ENCODE measurements around the gene SPEG. TPM values are rescaled to one million over a fixed set of nuclear protein-coding genes. Genes with fewer than 3 reads are reported as not detected.

Gene SPEG
- total and polyA plus RNA-seq, 2 donors = 1.3 to 19.8 TPM

DNA sequence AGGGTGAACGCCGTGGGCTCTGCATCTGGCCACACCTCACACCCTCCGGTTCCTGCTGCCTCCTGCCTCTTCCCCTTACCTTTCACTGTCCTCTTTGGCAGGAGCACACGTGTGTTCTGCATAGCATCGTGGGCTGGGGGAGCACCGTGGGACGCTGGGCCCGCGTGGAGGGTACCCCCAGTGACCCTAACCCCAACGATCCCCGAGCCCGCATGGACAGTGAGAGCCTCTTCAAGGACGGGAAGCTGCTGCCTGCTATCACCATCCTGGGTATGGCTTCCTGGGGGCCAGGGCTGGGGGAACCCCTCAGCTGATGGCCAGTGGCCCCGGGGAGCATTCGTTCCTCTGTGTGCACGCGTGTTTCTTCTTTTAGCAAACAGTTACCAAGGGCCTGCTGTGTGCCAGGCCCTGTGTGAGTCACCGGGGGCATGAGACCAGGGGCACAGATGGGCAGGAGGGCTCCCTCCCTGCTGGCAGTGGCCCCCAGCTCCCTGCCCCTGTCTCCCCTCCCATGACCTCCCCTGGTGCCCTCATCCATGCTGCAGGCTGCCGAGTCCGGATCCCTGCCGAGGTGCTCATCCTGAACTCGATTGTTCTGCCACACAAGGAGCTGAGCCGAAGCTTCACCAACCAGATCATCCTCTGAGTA is 71.6 kb downstream of the SPEG start:
- peaks cover 15 to 34% of the 10 kb centered on the region in 2 donors for H3K27me3 ChIP-seq (ENCODE audit: control insufficient read depth in 2 of 2, insufficient read depth in 1 of 2, low read length in 1 of 2)
- no peak overlapping the region for H3K4me3 ChIP-seq (ENCODE audit: low read length in 2 of 2)
- H3K9me3 ChIP-seq (ENCODE audit: control insufficient read depth in 2 of 2, insufficient read depth in 1 of 2, low read length in 1 of 2) = peaks cover 2 to 7% of the 10 kb centered on the region in 2 donors
- peaks cover 3 to 23% of the 10 kb centered on the region in 2 donors for H3K36me3 ChIP-seq (ENCODE audit: control insufficient read depth in 2 of 2, insufficient read depth in 2 of 2, low read length in 1 of 2)
- no peak for DNase-seq (ENCODE audit: low read depth in 6 of 9, low spot score in 9 of 9)
- H3K27ac ChIP-seq (ENCODE audit: low read depth in 1 of 2, low read length in 1 of 2) = no peak overlapping the region
- peaks cover 0 to 16% of the 10 kb centered on the region in 2 donors for H3K4me1 ChIP-seq (ENCODE audit: control insufficient read depth in 2 of 2, insufficient read depth in 2 of 2, low read length in 2 of 2)
- WGBS = 97% methylated on average over 23 of the region's 23 CpGs

DNA sequence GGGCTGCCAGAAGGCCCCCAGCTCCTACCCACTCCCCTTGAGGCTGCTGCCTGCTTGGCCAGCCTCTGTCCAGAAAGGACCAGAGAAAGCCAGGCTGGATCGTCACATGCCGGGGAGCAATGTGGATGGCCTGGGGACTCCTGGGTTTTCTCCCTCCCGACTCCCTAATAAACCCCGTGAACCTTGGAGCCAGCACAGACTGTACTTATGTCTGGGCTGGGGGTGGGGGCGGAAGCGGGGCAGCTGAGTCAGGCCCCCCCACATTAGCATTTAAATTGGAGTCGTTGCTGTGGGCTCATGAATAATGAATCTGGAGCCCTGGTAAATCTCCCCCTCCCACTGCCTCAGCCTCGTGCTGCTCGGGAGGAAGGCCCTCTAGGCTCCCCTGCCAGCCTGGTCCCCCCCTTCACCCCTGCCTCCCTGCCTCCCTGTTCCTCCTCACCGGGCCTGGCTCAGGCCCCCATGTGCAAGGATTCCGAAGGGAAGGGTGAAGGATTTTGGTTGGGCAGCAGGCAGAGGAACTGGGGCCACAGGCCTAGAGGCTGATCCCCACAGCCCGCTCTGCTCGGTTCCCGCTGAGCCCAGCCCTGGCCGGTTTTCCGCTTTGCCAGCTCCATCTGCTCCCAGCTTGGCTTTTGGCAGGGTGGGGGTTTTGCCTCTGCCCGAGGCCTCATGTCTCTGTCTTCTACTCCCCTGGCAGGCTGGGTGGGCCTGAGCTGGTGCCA is 72.3 kb downstream of the SPEG start:
- Histone ChIP-seq H3K9me3 (ENCODE audit: control insufficient read depth in 2 of 2, insufficient read depth in 1 of 2, low read length in 1 of 2) (peaks cover 2 to 7% of the 10 kb centered on the region in 2 donors), H3K4me1 (ENCODE audit: control insufficient read depth in 2 of 2, insufficient read depth in 2 of 2, low read length in 2 of 2) (peaks cover 0 to 16% of the 10 kb centered on the region in 2 donors), H3K4me3 (ENCODE audit: low read length in 2 of 2) (no peak overlapping the region), H3K36me3 (ENCODE audit: control insufficient read depth in 2 of 2, insufficient read depth in 2 of 2, low read length in 1 of 2) (peaks cover 3 to 23% of the 10 kb centered on the region in 2 donors), H3K27me3 (ENCODE audit: control insufficient read depth in 2 of 2, insufficient read depth in 1 of 2, low read length in 1 of 2) (peaks cover 21 to 40% of the 10 kb centered on the region in 2 donors), H3K27ac (ENCODE audit: low read depth in 1 of 2, low read length in 1 of 2) (no peak overlapping the region)
- WGBS = 94% methylated on average over 17 of the region's 17 CpGs
- DNase-seq (ENCODE audit: low read depth in 6 of 9, low spot score in 9 of 9) = no peak

DNA sequence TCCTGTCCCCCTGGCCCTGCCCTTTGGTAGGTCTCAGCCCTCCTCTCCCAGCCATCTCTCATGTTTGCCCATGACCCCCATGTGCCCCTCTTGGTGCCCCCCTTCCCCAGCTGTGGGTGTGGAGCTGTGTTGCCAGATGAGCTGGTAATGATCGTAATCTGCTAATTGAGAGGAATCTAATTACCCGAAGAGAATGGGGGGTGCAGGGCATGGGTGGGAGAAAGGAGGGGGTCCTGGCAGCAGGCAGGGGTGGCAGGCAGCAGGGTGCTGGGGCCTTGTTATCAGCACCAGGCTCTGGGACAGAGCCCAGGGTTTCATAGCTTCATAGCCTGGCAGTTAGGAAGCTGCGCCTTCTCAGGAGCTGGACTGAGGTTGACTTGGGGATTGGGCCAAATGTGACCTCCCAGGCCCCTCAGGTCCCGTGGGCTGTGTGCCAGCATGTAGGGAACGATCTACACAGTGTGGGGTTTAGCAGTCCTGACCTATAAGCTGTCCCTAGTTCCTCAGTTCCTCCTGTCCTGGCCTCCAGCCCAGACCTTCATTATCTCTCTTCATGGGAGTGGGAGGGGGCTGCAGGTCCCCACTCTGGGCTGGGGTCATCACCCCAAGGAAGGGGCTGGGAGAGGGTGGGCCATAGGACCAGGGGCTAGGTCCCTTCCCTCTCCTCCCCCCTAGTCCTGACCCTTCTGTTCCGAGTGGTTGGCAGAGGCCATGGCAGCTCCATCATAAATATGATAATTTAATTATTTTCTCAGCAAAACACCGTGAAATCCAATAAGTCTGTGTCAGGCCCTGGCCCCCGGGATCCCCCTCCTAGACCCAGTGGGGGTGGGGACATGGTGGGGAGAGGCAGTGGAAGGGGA is 73.2 kb downstream of the SPEG start:
- Histone ChIP-seq H3K27ac (ENCODE audit: low read depth in 1 of 2, low read length in 1 of 2) (no peak overlapping the region), H3K9me3 (ENCODE audit: control insufficient read depth in 2 of 2, insufficient read depth in 1 of 2, low read length in 1 of 2) (peaks cover 2 to 7% of the 10 kb centered on the region in 2 donors), H3K36me3 (ENCODE audit: control insufficient read depth in 2 of 2, insufficient read depth in 2 of 2, low read length in 1 of 2) (peaks cover 3 to 23% of the 10 kb centered on the region in 2 donors), H3K4me1 (ENCODE audit: control insufficient read depth in 2 of 2, insufficient read depth in 2 of 2, low read length in 2 of 2) (peaks cover 0 to 17% of the 10 kb centered on the region in 2 donors), H3K27me3 (ENCODE audit: control insufficient read depth in 2 of 2, insufficient read depth in 1 of 2, low read length in 1 of 2) (peaks cover 29 to 49% of the 10 kb centered on the region in 2 donors), H3K4me3 (ENCODE audit: low read length in 2 of 2) (no peak overlapping the region)
- 90% methylated on average over 8 of the region's 8 CpGs for WGBS
- no peak for DNase-seq (ENCODE audit: low read depth in 6 of 9, low spot score in 9 of 9)

DNA sequence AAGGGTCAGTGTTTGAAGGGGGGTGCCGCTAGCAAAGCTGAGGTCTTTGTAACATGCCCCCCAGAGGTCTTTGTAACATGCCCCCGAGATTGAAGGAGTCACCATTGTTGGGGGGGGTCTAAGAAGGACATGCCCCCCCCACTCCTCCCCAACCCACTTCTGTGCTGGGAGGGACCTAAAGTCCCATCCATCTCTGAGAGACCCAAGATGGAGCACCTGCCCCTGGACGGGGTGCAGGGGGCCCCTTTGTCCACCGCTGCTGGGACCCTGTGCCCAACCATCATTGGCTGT is 73.7 kb downstream of the SPEG start:
- Histone ChIP-seq H3K36me3 (ENCODE audit: control insufficient read depth in 2 of 2, insufficient read depth in 2 of 2, low read length in 1 of 2) (peaks cover 3 to 23% of the 10 kb centered on the region in 2 donors), H3K4me1 (ENCODE audit: control insufficient read depth in 2 of 2, insufficient read depth in 2 of 2, low read length in 2 of 2) (peaks cover 0 to 22% of the 10 kb centered on the region in 2 donors), H3K27me3 (ENCODE audit: control insufficient read depth in 2 of 2, insufficient read depth in 1 of 2, low read length in 1 of 2) (peaks cover 34 to 55% of the 10 kb centered on the region in 2 donors)

DNA sequence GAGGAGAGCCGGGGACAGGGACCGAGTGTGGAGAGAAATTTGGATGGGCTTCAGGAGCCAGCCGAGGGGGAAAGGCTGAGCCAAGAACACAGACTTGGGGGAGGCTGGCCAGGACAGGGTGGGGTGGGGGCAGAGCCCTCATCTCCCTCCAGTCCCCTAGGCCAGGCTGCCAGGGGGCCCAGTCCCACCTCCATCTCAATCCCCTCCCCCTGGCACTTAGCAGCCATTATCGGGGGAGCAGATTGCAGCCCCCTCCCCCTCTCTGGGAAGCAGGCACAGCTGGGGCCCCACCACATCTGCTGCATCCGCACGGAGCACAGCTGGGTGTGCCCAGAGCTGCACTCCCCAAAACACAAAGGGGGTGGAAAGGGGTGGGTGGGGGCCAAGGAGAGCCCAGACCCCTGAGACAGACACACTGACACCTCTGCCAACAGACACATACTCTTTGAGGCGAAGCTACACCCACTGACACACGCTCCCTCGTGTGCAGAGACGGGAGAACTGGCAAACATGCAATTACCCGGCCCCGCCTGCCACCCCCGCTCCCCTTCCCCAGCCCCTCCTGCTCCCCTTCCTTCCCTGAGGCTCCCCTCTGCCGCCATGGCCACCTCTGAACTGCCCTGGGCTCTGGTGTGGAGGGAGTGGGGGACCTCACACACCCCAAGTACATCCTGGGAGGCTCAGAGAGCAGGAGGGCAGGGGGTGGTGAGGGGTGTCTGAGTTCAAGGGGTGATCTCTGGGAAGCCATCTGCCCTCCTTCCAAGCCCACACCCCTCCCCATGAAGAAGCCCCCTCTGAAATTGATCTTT is 74.5 kb downstream of the SPEG start:
- WGBS = 20% methylated on average over 14 of the region's 14 CpGs
- Histone ChIP-seq H3K36me3 (ENCODE audit: control insufficient read depth in 2 of 2, insufficient read depth in 2 of 2, low read length in 1 of 2) (peaks cover 0 to 23% of the 10 kb centered on the region in 2 donors), H3K4me1 (ENCODE audit: control insufficient read depth in 2 of 2, insufficient read depth in 2 of 2, low read length in 2 of 2) (peaks cover 0 to 29% of the 10 kb centered on the region in 2 donors), H3K27me3 (ENCODE audit: control insufficient read depth in 2 of 2, insufficient read depth in 1 of 2, low read length in 1 of 2) (peaks cover 40 to 62% of the 10 kb centered on the region in 2 donors), H3K27ac (ENCODE audit: low read depth in 1 of 2, low read length in 1 of 2) (no peak overlapping the region), H3K9me3 (ENCODE audit: control insufficient read depth in 2 of 2, insufficient read depth in 1 of 2, low read length in 1 of 2) (peaks cover 2 to 7% of the 10 kb centered on the region in 2 donors), H3K4me3 (ENCODE audit: low read length in 2 of 2) (no peak overlapping the region)
- DNase-seq (ENCODE audit: low read depth in 6 of 9, low spot score in 9 of 9) = no peak

More for the DNA sequence above, 73.7 kb downstream of the SPEG start:
- WGBS = 86% methylated on average over 4 of the region's 4 CpGs
- no peak overlapping the region for H3K27ac ChIP-seq (ENCODE audit: low read depth in 1 of 2, low read length in 1 of 2)
- DNase-seq (ENCODE audit: low read depth in 6 of 9, low spot score in 9 of 9) = no peak
- peaks cover 2 to 7% of the 10 kb centered on the region in 2 donors for H3K9me3 ChIP-seq (ENCODE audit: control insufficient read depth in 2 of 2, insufficient read depth in 1 of 2, low read length in 1 of 2)
- H3K4me3 ChIP-seq (ENCODE audit: low read length in 2 of 2) = no peak overlapping the region

DNA sequence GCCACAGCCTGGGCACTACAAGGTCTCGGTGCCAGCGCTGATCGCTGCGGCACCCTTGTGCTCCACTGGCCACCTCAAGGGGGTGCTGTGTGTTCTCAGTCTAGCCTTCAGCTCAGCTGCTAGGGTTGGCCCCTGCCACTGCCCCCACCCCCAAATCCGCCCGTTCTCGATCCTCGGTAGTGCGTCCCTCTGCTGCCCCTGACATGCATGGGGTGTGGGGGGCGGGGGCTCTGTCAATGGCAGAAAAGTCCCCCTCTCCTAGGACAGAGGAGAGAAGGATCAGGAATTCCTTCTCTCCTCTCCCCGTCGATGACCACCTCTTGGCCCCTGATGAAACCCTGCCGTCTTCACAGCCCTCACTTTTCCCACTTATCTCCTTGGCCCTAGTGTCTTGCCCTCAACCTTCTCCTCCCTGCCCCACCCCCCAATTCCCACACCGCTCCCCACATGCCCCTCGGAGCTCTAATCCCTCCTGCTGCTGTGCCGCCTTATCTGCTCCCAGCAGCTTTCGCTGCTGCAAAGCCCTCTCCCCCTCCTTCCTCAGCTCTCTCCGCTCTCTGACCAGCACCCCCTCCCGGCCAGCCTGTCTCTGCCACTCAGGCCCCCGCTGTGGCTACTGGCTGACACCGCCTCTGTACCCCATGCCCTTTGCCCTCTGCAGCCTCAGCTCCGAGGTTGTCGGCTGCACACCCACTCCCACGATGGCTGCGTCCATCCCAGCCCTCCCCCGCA is 75.3 kb downstream of the SPEG start:
- Histone ChIP-seq H3K36me3 (ENCODE audit: control insufficient read depth in 2 of 2, insufficient read depth in 2 of 2, low read length in 1 of 2) (peaks cover 0 to 23% of the 10 kb centered on the region in 2 donors), H3K9me3 (ENCODE audit: control insufficient read depth in 2 of 2, insufficient read depth in 1 of 2, low read length in 1 of 2) (peaks cover 2 to 7% of the 10 kb centered on the region in 2 donors), H3K4me1 (ENCODE audit: control insufficient read depth in 2 of 2, insufficient read depth in 2 of 2, low read length in 2 of 2) (peaks cover 0 to 36% of the 10 kb centered on the region in 2 donors), H3K27ac (ENCODE audit: low read depth in 1 of 2, low read length in 1 of 2) (no peak overlapping the region), H3K27me3 (ENCODE audit: control insufficient read depth in 2 of 2, insufficient read depth in 1 of 2, low read length in 1 of 2) (peaks cover 47 to 70% of the 10 kb centered on the region in 2 donors), H3K4me3 (ENCODE audit: low read length in 2 of 2) (no peak overlapping the region)
- WGBS = 1% methylated on average over 26 of the region's 26 CpGs
- DNase-seq (ENCODE audit: low read depth in 6 of 9, low spot score in 9 of 9) = peak in 4 of 9 donors; percentile 27 to 64 (median 46)

DNA sequence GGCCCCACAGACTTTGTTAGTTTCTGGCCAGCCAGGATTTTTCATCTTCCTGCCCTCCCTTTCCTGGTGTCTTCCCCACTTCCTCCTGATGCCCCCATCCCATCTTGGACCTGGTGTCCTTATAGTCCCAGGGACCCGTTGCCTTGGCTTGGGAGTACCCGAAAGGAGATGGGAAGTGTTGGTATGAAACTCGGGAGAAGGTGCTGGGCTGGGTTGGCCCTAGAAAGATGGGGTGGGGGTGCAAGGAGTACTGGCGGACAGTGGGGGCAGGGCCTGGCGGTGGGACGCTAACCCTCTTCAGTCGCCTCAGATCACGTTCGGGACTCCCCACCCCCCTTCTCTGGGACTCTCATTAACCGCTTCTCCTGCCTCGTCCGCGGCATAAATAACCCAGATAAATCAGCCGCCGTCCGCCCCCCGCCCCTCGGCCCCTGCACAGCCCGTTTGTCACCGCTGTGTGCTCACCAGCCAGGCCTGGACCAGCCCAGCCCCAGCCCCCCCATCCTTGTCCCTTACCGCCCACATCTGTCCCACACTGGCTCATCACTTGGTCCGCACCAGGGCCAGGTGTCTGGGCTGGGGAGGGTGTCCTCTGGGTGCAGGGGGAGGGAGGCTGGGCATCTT is 76.0 kb downstream of the SPEG start:
- no peak for DNase-seq (ENCODE audit: low read depth in 6 of 9, low spot score in 9 of 9)
- Histone ChIP-seq H3K27me3 (ENCODE audit: control insufficient read depth in 2 of 2, insufficient read depth in 1 of 2, low read length in 1 of 2) (peaks cover 51 to 77% of the 10 kb centered on the region in 2 donors), H3K9me3 (ENCODE audit: control insufficient read depth in 2 of 2, insufficient read depth in 1 of 2, low read length in 1 of 2) (peaks cover 2 to 11% of the 10 kb centered on the region in 2 donors), H3K4me1 (ENCODE audit: control insufficient read depth in 2 of 2, insufficient read depth in 2 of 2, low read length in 2 of 2) (peaks cover 0 to 36% of the 10 kb centered on the region in 2 donors), H3K4me3 (ENCODE audit: low read length in 2 of 2) (no peak overlapping the region), H3K36me3 (ENCODE audit: control insufficient read depth in 2 of 2, insufficient read depth in 2 of 2, low read length in 1 of 2) (peaks cover 0 to 18% of the 10 kb centered on the region in 2 donors), H3K27ac (ENCODE audit: low read depth in 1 of 2, low read length in 1 of 2) (no peak overlapping the region)
- WGBS = 28% methylated on average over 22 of the region's 22 CpGs
